Mesodermal cell (in vitro differentiated cells): ENCODE data around the gene FGF1.

ENCODE experiments used
- H3K27ac ChIP-seq: 2 replicates; pipeline ENCODE4 v1.7.0; 2013; ENCODE audit warnings: mild to moderate bottlenecking, low read depth, low read length, moderate library complexity; ENCODE audit not compliant: severe bottlenecking
- H3K36me3 ChIP-seq: 2 replicates; pipeline ENCODE4 v1.7.1; 2013; ENCODE audit warnings: mild to moderate bottlenecking, low read length, moderate library complexity; ENCODE audit not compliant: control insufficient read depth, insufficient read depth
- H3K4me1 ChIP-seq: one replicate; pipeline ENCODE4 v1.7.1; 2013; ENCODE audit warnings: mild to moderate bottlenecking, low read length; ENCODE audit not compliant: insufficient read depth, control insufficient read depth, poor library complexity, severe bottlenecking
- H3K4me3 ChIP-seq: 2 replicates; pipeline ENCODE4 v1.7.0; 2013; ENCODE audit warnings: low read length, control low read depth, mild to moderate bottlenecking; ENCODE audit not compliant: insufficient read depth, poor library complexity, severe bottlenecking; ENCODE audit errors: extremely low read depth
- H3K9me3 ChIP-seq: 2 replicates; pipeline ENCODE4 v1.7.1; 2013; ENCODE audit warnings: mild to moderate bottlenecking, low read length, moderate library complexity; ENCODE audit not compliant: control insufficient read depth
- WGBS, 2 experiments: methylation state at CpG; one replicate each; pipeline ENCODE4 v1.1.5; 2013; ENCODE audit warnings: missing lambda C conversion rate in 2 of 2; ENCODE audit not compliant: insufficient coverage in 2 of 2; 5-methylcytosine and 5-hydroxymethylcytosine counted together

Gene FGF1

GRCh38 chr5:142612494-142613270 is 73.2 kb downstream of the FGF1 start:
- Histone ChIP-seq H3K27ac (no peak overlapping the region), H3K4me3 (no peak overlapping the region), H3K9me3 (no peaks in the 10 kb centered on the region), H3K4me1 (peaks cover 13% of the 10 kb centered on the region), H3K36me3 (no peaks in the 10 kb centered on the region)
- 98 to 100% methylated on average over 4 to 5 of the region's 8 CpGs for WGBS, 2 experiments

DNA sequence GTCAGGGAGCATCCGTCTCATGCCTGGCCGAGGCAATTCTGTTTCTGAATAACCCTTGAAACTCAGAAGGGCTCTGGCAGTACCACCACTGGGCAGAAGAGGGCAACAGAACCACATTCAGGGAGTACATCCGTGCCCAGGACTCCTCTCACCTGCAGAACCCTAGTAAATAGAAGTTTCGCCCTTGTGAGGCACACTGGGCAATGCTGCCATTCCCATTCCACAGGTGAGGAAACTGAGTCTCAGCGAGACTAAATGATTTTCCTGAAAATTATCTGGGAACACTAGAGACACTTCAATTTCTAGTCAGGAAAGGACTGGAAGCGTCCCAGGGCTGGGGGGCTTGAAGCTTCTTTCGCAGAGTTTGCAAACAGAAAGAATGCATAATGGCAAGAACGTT is 74.7 kb downstream of the FGF1 start:
- no peaks in the 10 kb centered on the region for H3K36me3 ChIP-seq
- H3K9me3 ChIP-seq, result no peaks in the 10 kb centered on the region
- peaks cover 21% of the 10 kb centered on the region for H3K4me1 ChIP-seq
- H3K4me3 ChIP-seq, result no peak overlapping the region
- H3K27ac ChIP-seq, result no peak overlapping the region
- 61 to 69% methylated on average over 8 of the region's 8 CpGs for WGBS, 2 experiments

DNA sequence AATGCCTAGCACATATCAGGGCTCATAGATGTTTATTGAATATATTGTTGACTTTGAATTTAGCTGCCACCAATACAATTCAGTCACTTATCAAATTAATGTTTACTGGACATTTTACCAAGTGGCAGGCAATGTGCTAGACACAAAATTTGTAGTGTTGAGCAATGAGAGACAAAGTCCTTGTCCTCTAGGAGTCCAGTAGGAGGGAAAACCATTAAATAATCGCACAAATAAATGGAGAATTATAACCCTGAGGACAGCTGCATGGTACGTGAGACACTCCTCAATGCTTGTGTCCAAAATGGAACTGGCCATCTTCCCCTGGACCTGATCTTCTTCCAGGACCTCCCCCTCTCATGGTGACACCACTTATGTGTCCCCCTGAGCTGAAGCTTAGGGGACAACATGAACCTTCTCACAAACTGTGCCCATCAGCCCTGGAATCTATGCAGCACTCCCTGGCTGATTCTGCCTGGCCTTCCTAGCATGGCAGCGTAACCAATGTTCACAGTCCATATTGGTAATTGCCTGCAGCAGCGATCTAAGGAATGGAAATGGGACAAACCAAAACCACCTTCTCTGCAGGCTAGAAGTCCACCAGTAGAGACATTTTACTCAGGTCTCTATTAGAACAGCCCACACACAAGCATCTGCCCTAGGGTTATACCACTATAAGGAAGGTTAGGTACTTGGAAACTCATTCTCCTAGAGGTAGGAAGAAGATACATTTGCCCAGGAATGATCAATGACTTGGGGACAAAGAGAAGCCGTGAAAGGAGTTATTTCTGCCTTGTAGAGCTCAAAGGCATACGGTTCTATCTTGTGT is 75.5 kb downstream of the FGF1 start:
- Histone ChIP-seq H3K27ac (no peak overlapping the region), H3K36me3 (peaks cover 2% of the 10 kb centered on the region), H3K4me1 (peaks cover 26% of the 10 kb centered on the region), H3K9me3 (no peaks in the 10 kb centered on the region), H3K4me3 (no peak overlapping the region)
- WGBS, 2 experiments, result 88 to 93% methylated on average over 5 of the region's 6 CpGs

- Histone ChIP-seq H3K9me3 (no peaks in the 10 kb centered on the region), H3K27ac (no peak overlapping the region)
- 88 to 97% methylated on average over 5 to 6 of the region's 6 CpGs for whole genome bisulfite sequencing, 2 experiments
Measured at GRCh38 chr5:142609142-142609541, 76.7 kb downstream of the FGF1 start.

DNA sequence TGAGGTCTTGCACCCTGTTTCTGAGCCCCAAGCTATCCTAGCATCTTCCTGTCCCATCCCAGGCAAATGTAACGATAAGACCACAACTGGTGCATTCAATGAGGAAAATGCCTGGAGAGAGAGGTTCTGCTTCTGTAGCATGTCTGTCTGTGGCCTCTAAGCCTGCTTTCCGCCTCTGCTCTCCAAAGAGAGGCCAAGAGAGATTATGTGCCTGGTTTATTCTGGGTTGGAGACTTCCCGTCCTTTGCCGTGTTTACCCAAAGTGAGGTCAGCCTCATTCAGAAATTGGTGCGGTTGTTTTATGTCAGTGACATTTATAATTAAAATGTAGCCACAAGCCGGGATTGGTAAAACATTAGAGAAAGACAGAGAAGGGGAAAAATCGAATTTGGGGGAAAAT is 77.8 kb downstream of the FGF1 start:
- Histone ChIP-seq H3K36me3 (peaks cover 4% of the 10 kb centered on the region), H3K4me1 (peaks cover 31% of the 10 kb centered on the region), H3K9me3 (no peaks in the 10 kb centered on the region), H3K27ac (peak overlapping the region; percentile 36), H3K4me3 (no peak overlapping the region)
- WGBS, 2 experiments, result 89 to 93% methylated on average over 3 to 4 of the region's 7 CpGs

More at GRCh38 chr5:142609142-142609541, 76.7 kb downstream of the FGF1 start:
- Histone ChIP-seq H3K4me3 (no peak overlapping the region), H3K36me3 (peaks cover 4% of the 10 kb centered on the region), H3K4me1 (peaks cover 28% of the 10 kb centered on the region)

- Histone ChIP-seq H3K36me3 (peaks cover 4% of the 10 kb centered on the region), H3K4me3 (no peak overlapping the region), H3K27ac (peak overlapping the region; percentile 16), H3K4me1 (peaks cover 46% of the 10 kb centered on the region), H3K9me3 (no peaks in the 10 kb centered on the region)
- 93 to 100% methylated on average over 3 of the region's 5 CpGs for WGBS, 2 experiments
Measured at GRCh38 chr5:142605611-142606010, 80.3 kb downstream of the FGF1 start.

DNA sequence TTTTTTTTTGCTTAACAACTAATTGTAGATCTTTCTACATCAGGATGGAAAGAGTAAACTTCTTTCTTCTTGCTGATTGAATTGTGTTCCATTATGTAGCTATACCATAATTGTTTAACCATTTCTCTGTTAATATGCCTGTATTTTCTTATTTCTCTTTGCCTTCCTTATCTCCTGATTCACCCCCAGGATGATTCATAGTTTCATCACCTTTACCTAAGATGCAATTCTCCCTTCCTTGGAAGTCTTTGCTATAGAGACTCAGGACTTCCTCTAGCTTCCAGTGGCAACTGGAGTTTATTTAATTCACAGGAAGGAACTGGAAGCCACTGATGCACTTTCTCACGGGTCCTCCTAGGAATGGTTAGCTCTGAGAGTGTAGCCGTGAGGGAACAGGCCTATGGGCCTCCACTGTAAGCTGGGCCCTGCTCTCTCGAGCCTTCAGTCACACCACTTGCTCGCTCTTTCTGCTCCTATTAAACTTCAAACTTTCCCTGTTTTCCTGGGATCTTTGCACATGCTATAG is 83.1 kb downstream of the FGF1 start:
- Histone ChIP-seq H3K9me3 (no peaks in the 10 kb centered on the region), H3K4me3 (no peak overlapping the region), H3K27ac (peak overlapping the region; percentile 66), H3K36me3 (peaks cover 4% of the 10 kb centered on the region), H3K4me1 (peaks cover 48% of the 10 kb centered on the region)
- 82 to 92% methylated on average over 4 of the region's 4 CpGs for WGBS, 2 experiments

DNA sequence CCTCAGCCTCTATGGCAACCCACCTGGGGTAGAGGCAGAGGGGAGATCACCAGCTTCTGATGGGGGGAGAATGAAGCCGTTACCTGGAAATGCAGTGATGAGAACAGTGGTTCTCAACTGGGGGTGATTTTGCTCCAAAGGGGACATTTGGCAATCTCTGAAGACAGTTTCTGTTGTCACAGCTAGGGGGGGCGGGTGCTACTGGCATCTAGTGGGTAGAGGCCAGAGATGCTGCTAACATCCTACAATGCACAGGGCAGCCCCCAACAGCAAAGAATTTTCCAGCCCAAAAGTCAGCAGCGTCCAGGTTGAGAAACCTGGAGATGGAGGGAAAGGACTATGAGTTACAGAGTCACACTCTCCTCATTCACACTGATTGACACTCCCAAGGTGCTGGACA is 84.5 kb downstream of the FGF1 start:
- H3K4me1 ChIP-seq, result peaks cover 41% of the 10 kb centered on the region
- no peaks in the 10 kb centered on the region for H3K9me3 ChIP-seq
- no peak overlapping the region for H3K4me3 ChIP-seq
- peak overlapping the region; percentile 17 for H3K27ac ChIP-seq
- 60 to 93% methylated on average over 1 to 2 of the region's 3 CpGs for WGBS, 2 experiments
- H3K36me3 ChIP-seq, result peaks cover 4% of the 10 kb centered on the region

GRCh38 chr5:142600611-142601358 is 85.1 kb downstream of the FGF1 start:
- Histone ChIP-seq H3K4me3 (no peak overlapping the region), H3K36me3 (peaks cover 4% of the 10 kb centered on the region), H3K4me1 (peaks cover 37% of the 10 kb centered on the region), H3K9me3 (no peaks in the 10 kb centered on the region), H3K27ac (peak overlapping the region; percentile 17)
- 85 to 91% methylated on average over 18 to 19 of the region's 20 CpGs for WGBS, 2 experiments

DNA sequence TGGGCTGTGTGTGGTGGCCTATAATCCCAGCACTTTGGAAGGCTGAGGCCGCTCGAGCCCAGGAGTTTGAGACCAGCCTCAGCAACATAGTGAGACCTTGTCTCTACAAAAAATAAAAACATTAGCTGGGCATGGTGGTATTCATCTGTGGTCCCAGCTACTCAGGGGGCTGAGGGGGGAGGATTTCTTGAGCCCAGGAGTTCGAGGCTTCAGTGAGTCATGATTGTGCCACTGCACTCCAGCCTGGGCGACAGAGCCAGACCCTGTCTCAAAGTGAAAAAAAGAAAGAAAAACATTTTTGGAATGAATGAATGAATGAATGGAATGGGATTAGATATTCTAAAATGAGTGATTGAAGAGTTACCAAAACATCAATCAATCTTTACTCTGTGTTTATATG is 85.8 kb downstream of the FGF1 start:
- Histone ChIP-seq H3K9me3 (no peaks in the 10 kb centered on the region), H3K36me3 (no peaks in the 10 kb centered on the region), H3K4me3 (no peak overlapping the region), H3K27ac (no peak overlapping the region), H3K4me1 (peaks cover 32% of the 10 kb centered on the region)
- 67 to 79% methylated on average over 1 to 2 of the region's 4 CpGs for WGBS, 2 experiments
